Stimulated activated CD4-positive, alpha-beta T cell treated with anti-CD3 and anti-CD28 coated beads, TNF-alpha, amount 100 ng/mL, for 48 hours (primary cell): Measurements from ENCODE around the gene TRIM72.
"Not testable (repeated sequence)": the region's sequence is repeated elsewhere in the genome, so short reads cannot be mapped to it uniquely, and the experiment has no call there.

Source experiments
- DNase-seq, 3 donors: peaks; one replicate each; pipeline ENCODE4 v3.0.0-alpha.2; 2020; ENCODE audit warnings: low read depth in 3 of 3

TRIM72 gene, protein sequence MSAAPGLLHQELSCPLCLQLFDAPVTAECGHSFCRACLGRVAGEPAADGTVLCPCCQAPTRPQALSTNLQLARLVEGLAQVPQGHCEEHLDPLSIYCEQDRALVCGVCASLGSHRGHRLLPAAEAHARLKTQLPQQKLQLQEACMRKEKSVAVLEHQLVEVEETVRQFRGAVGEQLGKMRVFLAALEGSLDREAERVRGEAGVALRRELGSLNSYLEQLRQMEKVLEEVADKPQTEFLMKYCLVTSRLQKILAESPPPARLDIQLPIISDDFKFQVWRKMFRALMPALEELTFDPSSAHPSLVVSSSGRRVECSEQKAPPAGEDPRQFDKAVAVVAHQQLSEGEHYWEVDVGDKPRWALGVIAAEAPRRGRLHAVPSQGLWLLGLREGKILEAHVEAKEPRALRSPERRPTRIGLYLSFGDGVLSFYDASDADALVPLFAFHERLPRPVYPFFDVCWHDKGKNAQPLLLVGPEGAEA

DNA sequence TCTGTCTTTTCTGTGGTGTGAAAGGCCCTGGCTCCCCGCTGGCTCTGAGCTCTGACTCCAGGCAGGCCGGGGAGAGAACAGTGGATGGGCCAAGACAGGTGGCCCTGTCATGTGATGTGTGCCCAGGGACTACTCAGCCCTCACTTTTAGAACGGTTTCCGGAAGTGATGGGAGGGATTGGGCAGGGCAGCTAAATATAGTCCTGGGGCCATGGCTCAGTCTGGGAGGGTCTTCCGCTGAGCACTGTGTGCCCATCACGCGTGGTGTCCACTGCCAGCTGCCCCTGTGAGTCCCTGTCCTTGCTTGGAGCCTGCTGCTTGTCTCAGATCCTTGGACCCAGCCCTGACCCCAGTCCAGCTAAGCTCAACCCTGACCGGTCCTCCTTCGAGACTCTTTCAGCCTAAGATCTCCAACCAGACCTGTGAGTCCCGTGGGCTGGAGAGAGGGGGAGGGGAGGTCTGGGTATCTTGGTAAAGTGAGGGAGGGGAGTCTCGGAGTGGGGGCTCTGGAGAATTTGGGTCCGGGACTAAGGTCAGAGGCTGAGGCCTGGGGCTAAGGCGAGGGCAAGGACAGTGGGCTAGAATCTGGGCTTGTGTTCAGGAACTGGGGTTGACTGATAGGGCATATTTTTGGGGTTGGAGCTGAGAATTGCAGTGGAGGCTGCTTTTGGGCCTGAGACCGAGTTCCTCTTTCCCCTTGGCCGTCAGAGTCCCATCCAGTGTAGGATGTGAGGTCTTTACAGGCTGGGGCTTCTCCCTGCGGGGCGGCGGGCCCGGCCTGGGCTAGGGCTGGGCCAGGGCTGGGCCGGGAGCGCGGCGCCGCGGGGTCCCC, at the start of gene TRIM72:
Gene TRIM72, plus strand, starts transcription at position 243 of the 831 bp plus-strand sequence. CDS start 620 bp downstream, outside the sequence.
- DNase-seq = no peak

DNA sequence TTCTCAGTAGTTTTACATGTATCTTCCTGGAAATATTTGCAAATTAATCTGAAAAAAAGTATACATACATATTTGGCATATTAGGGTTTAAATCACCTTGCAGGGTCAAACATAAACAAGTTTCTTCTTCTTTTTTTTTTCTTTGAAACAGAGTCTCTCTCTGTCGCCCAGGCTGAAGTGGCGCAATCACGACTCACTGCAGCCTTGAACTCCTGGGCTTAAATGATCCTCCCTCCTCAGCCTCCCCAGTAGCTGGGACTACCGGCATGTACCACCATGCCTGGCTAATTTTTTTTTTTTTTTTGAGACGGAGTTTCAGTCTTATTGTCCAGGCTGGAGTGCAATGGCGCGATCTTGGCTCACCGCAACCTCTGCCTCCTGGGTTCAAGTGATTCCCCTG, 46.6 kb upstream of the TRIM72 start:
- no peak for DNase-seq

GRCh38 chr16:31168848-31169247, 45.1 kb upstream of the TRIM72 start:
- DNase-seq = no peak

- not testable (repeated sequence) for DNase-seq
Observed at GRCh38 chr16:31170048-31170447, 43.9 kb upstream of the TRIM72 start.

DNA sequence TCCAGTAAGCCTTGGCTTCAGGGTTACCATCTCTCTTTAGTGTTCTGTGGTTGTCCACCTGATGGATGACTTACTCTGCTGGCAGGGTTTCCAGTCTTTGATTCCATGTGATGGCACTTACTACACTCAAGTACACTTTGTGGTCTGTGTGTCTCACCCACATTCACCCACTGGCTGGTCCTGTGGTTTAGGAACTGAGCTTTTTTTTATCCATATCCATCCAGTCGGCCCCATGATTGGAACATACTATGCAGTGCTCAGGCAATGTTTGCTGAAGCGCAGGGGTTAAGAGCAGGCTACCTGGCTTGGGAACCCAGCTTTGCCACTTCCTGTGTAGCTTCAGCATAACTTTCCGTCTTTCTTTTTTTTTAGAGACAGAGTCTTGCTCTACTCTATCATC, 36.8 kb upstream of the TRIM72 start:
- DNase-seq = peak in 1 of 3 donors; percentile 35

- no peak for DNase-seq
Observed at GRCh38 chr16:31179219-31179746, 34.6 kb upstream of the TRIM72 start.

- peak; percentile 85 to 89 (median 86) for DNase-seq
Observed at GRCh38 chr16:31179747-31180459, 34.0 kb upstream of the TRIM72 start, which contains the start of gene FUS. FUS (plus strand) TSS chr16:31180139; CDS start chr16:31180215, 76 bp downstream.

GRCh38 chr16:31181102-31181830, 32.7 kb upstream of the TRIM72 start:
- DNase-seq = no peak

DNA sequence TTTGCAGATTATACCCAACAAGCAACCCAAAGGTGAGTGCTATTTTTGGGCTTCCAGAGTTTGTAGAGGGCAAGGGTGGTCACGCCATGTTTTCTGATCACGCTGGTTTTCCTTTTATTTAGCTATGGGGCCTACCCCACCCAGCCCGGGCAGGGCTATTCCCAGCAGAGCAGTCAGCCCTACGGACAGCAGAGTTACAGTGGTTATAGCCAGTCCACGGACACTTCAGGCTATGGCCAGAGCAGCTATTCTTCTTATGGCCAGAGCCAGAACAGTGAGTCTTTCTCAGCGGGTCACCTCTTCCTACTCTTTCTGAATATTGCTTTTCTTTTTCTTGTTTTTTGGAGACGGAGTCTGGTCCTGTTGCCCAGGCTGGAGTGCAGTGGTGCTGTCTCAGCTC, 31.5 kb upstream of the TRIM72 start:
- DNase-seq = no peak

- DNase-seq = no peak
Observed at GRCh38 chr16:31183432-31184428, 30.2 kb upstream of the TRIM72 start.

DNA sequence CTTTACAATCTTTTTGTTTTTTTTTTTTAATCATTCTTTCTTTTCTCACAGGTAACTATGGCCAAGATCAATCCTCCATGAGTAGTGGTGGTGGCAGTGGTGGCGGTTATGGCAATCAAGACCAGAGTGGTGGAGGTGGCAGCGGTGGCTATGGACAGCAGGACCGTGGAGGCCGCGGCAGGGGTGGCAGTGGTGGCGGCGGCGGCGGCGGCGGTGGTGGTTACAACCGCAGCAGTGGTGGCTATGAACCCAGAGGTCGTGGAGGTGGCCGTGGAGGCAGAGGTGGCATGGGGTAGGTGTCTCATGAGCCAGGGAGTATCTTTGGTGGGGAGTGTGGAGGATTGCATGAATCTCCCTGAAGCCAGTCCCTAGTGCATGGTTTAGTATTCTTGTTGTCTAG, 29.0 kb upstream of the TRIM72 start:
- DNase-seq = no peak

DNA sequence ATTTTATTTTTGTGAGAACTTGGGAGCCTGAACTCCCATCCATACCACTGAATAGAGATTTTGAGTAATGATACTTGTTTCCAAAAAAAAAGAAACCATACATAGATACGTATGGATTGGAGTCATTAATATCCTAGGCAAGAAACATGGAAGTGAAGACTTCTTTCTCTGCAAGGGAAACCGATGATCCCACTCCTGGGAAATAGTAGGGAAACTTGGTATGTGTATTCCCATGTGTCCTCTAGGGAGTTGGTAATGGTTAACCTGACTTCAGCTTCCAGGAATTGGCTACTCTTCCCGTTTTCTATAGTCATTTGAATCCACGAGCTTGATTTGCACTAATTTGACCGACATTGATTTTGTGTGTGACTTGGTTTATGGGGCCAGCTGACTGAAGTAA, 28.6 kb upstream of the TRIM72 start:
- no peak for DNase-seq

- no peak for DNase-seq
Observed at GRCh38 chr16:31186176-31186575, 27.7 kb upstream of the TRIM72 start.

GRCh38 chr16:31186930-31187807, 26.8 kb upstream of the TRIM72 start:
- no peak for DNase-seq

DNA sequence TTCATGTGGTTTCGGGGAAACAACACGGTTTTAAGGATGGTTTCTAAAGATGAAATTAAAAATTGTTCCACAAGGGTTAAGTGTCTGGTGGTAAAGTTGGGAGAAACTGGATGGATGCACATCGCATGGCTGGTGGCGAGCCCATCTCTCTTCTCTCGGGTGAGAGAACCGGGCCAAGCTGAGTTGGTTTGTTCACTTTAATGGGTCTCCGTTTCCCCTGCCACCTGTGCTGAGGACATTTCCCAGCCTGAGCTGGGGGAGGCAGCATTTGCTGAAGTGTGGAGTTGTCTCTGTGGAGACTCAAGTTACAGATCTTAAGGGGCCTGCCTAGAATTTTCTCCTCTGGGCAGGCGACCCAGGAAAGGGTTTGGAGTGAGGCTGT, 26.1 kb upstream of the TRIM72 start:
- no peak for DNase-seq

DNA sequence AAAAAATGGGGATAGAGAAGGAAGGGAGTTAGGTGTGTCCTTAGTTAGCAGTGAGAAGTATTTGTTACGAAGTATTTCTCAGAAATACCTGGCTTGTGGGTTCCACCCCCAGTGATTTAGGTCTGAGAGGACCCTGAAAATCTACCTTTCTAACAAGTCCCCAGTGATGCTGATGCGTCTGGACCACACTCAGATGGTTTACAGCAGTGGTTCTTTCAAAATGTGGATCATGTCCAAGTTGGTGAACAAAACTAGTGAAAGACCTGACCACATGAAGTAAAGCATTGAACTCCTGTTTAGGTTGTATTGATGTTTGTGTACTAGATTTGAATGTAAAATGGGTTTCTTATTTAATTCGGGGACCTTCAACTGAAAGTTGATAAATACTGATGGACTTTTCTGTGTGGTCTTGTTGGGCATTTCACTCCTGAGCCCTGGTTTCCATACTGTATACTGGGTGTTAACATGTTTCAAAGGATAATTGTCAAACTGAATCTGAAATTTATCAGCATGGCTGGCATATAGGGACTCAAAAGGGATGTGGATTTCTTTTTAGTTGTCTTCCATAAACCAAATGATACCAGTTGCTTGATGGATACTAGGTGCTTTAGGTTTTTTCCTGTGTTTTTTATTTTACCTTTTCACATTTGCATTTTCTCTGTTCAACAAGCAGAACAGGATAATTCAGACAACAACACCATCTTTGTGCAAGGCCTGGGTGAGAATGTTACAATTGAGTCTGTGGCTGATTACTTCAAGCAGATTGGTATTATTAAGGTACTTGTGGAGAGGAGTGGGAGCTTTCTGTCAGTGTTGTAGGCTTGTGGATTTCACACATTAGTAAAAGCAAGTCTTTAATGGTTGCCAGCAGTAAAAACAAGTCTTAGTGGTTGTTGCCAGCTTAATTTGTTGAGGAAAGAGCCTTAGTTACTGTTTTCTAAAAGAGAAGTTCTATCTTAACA, 25.2 kb upstream of the TRIM72 start:
- no peak for DNase-seq

- DNase-seq = no peak
Observed at GRCh38 chr16:31189412-31189778, 24.5 kb upstream of the TRIM72 start.

DNA sequence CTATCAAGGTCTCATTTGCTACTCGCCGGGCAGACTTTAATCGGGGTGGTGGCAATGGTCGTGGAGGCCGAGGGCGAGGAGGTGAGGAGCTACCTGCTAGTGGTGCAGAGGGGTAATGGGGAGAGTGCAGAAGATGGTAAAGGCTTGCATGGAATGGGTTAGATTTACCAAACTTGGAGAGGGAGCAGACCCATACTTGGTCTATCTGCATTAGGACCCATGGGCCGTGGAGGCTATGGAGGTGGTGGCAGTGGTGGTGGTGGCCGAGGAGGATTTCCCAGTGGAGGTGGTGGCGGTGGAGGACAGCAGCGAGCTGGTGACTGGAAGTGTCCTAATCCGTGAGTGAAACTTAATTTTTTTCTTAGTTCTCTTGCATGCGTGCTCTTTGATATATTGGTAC, 23.9 kb upstream of the TRIM72 start:
- no peak for DNase-seq
